Breast epithelium (tissue), 3 donors: ENCODE results near the gene TTC7B.

ENCODE experiments used
- CTCF ChIP-seq, 3 donors: fragments of 450-650 bp; IDR thresholded peaks; one replicate each; pipeline ENCODE4 v1.5.1; 2016 to 2017; ENCODE audit warnings: antibody characterized with exemption in 3 of 3, mild to moderate bottlenecking in 3 of 3, moderate library complexity in 3 of 3
- POLR2AphosphoS5 ChIP-seq, 3 donors: sonication (generic); formaldehyde crosslinking; IDR thresholded peaks; one replicate each; pipeline ENCODE4 v1.6.1; 2017; ENCODE audit warnings: antibody characterized with exemption in 3 of 3

GRCh38 chr14:90655829-90656228, 160.4 kb downstream of the TTC7B start:
- no peak for TF ChIP-seq CTCF (IDR thresholded peaks at IDR 0.05)
- TF ChIP-seq POLR2AphosphoS5 (IDR thresholded peaks at IDR 0.05): no peak
